ENCODE data around the gene CLBA1.
A peak's percentile ranks its signal among the peaks of the same experiment; 100 is the strongest.
"Not testable (repeated sequence)": the region's sequence is repeated elsewhere in the genome, so short reads cannot be mapped to it uniquely, and the experiment has no call there.

The CLBA1 gene

GRCh38 chr14:104950021-104950420 lies 35.6 kb upstream of the CLBA1 start:
- Histone ChIP-seq H3K4me3 (ENCODE audit: low read depth, low read length) (no peak overlapping the region), H3K9me3 (no peaks in the 10 kb centered on the region), H3K4me1 (no peaks in the 10 kb centered on the region), H3K36me3 (no peaks in the 10 kb centered on the region), H3K27me3 (no peaks in the 10 kb centered on the region)
- DNase-seq: no peak
- TF ChIP-seq CTCF (IDR thresholded peaks at IDR 0.05; ENCODE audit: low read depth, low read length): no peak

GRCh38 chr14:104950701-104951100 lies 34.9 kb upstream of the CLBA1 start:
- not testable (repeated sequence) for H3K36me3 ChIP-seq; H3K4me3 ChIP-seq (ENCODE audit: low read depth, low read length); H3K9me3 ChIP-seq; DNase-seq; H3K27me3 ChIP-seq; H3K4me1 ChIP-seq

- not testable (repeated sequence) for H3K9me3 ChIP-seq; H3K4me1 ChIP-seq; H3K27me3 ChIP-seq; H3K36me3 ChIP-seq; H3K4me3 ChIP-seq (ENCODE audit: low read depth, low read length)
- peak; percentile 1 for DNase-seq
These were observed 33.5 kb upstream of the CLBA1 start for GRCh38 chr14:104951863-104952657.

DNA sequence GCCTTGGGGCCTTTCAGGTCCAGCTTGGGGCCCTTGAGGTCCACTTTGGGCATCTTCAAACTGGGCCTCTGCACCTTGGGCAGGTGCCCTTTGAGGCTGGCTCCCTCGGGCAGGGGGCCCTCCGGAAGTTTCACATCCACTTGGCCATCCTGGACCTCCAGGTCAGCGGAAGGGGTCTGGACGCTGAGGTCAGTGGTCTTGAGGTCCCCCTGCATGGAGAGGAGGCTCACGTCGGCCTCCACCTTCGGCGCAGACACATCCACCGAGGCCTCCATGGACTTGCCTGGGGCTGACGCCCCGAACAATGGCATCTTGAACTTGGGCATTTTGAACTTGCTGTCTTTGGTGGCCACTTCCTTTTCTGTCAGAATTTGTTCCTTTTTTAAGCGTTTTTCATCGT lies 32.5 kb upstream of the CLBA1 start:
- Histone ChIP-seq H3K4me3 (ENCODE audit: low read depth, low read length) (no peak overlapping the region), H3K27me3 (no peaks in the 10 kb centered on the region), H3K9me3 (no peaks in the 10 kb centered on the region), H3K4me1 (no peaks in the 10 kb centered on the region), H3K36me3 (no peaks in the 10 kb centered on the region)
- TF ChIP-seq CTCF (IDR thresholded peaks at IDR 0.05; ENCODE audit: low read depth, low read length): no peak
- DNase-seq: peak; percentile 1

DNA sequence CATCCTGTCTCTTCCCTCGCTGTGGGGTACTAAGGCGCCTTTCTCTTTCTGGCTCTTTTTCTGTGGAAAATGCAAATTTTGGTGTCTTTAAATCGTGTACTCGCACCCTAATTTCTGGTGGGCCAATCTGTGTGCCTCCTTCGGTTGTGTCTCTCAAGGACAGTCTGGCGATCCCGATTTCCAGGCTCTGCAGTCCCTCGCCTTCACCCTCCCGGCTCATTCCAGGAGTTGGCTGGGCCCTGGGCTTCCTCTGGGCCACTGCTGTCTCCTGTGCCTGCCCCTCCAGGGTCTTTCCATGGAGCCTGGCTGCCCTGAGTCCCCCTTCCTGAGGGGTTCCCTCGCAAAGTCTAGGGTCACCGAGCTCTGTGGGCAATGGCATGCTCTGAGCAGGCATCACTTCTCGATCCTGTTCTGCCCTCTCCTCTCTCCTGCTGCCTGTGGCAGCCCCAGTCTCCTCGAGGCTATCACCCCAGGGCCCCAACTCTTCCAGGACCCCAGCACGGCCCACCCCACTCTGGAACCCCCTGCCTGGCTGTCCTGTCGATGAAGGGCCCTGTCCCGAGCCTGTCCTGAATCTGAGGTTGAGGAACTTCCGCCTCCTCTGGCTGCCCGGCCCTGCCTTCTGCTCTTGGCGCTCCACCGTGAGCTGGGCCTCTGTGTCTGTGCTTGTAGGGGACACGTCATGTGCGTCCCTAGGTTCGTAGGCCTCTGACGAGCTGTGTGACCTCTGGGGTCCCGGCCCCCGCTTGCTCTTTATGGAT lies 31.5 kb upstream of the CLBA1 start:
- no peaks in the 10 kb centered on the region for H3K4me1 ChIP-seq
- H3K27me3 ChIP-seq: no peaks in the 10 kb centered on the region
- TF ChIP-seq CTCF (IDR thresholded peaks at IDR 0.05; ENCODE audit: low read depth, low read length): no peak
- DNase-seq: peak; percentile 4
- no peak overlapping the region for H3K4me3 ChIP-seq (ENCODE audit: low read depth, low read length)
- H3K9me3 ChIP-seq: no peaks in the 10 kb centered on the region
- no peaks in the 10 kb centered on the region for H3K36me3 ChIP-seq

DNA sequence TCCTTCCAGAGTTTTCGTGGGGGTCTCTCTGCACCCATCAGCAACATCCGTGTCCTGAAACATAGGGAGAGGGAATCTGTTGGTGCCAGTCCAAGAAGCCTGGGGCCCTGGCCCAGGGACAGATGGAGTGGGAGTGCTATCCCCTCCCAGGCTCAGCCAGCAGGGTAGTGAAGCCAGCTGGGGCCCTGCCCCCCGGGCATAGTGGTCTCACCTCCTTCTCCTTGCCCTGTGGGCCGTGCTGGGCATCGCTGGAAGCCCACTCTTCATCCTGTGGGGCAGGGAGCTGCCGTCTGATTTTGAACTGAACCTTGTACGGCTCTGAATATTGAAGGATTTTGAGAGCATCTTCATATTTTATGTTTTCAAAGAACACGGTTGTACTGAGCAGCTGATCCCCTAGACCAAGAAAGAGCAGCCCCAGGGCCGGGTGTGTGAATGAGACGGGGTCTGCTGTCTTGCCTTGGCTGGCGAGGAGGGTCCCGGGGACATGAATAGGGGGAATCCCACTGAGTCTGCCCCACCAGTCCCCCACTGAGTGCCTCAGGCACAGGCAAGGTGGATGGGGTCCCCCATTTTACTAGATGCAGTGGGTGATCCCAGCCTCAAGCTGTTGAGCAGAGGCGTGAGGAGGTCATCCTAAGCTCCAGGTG lies 30.7 kb upstream of the CLBA1 start:
- H3K36me3 ChIP-seq: no peaks in the 10 kb centered on the region
- H3K4me1 ChIP-seq: no peaks in the 10 kb centered on the region
- H3K9me3 ChIP-seq: no peaks in the 10 kb centered on the region
- no peak for TF ChIP-seq CTCF (IDR thresholded peaks at IDR 0.05; ENCODE audit: low read depth, low read length)
- peak; percentile 8 for DNase-seq
- H3K4me3 ChIP-seq (ENCODE audit: low read depth, low read length): no peak overlapping the region
- H3K27me3 ChIP-seq: no peaks in the 10 kb centered on the region

DNA sequence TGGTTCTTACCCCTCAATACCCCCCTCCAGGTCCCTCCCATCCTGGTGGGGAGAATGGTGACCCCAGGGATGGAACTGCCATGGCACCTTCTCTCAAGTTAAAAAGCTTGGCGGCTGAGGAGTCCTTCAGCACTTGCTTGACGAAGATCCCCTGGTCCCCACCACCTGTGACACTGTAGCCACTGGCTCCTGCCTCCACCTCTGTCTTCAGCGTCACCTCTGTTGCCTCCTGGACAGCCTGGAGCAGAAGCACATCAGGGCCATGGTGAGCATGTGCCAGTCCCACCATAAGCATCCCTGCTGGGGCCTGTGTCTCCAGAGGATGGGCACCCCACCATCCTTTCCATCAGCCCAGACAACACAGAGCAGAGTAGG lies 30.2 kb upstream of the CLBA1 start:
- TF ChIP-seq CTCF (IDR thresholded peaks at IDR 0.05; ENCODE audit: low read depth, low read length): no peak
- no peaks in the 10 kb centered on the region for H3K27me3 ChIP-seq

More for the DNA sequence above, 30.2 kb upstream of the CLBA1 start:
- H3K36me3 ChIP-seq: no peaks in the 10 kb centered on the region
- H3K4me3 ChIP-seq (ENCODE audit: low read depth, low read length): no peak overlapping the region
- H3K9me3 ChIP-seq: no peaks in the 10 kb centered on the region
- no peak for DNase-seq
- H3K4me1 ChIP-seq: no peaks in the 10 kb centered on the region
